ENCODE data around the gene ARG1. TPM values are rescaled to one million over a fixed set of nuclear protein-coding genes. Genes with fewer than 3 reads are reported as not detected.

The ARG1 gene
- total RNA-seq, 1 experiment from 2014 or later, result 0.69 TPM

GRCh38 chr6:131574686-131575085 is 1.7 kb downstream of the ARG1 start:
- no peak for ATAC-seq
- no peak for TF ChIP-seq CTCF (IDR thresholded peaks at IDR 0.05 in 2 of 3, conservative IDR thresholded peaks at IDR 0.05 in 1 of 3; ENCODE audit: borderline replicate concordance in 1 of 3, insufficient read depth in 1 of 3, low read depth in 2 of 3, low read length in 2 of 3)
- no peak for TF ChIP-seq POLR2A (IDR thresholded peaks at IDR 0.05; ENCODE audit: borderline replicate concordance, extremely low read depth, insufficient read depth, insufficient read length)
- no peaks in the 10 kb centered on the region for H3K9me2 ChIP-seq (ENCODE audit: insufficient read depth)
- CTCF ChIA-PET, result no interaction called here
- H3K27ac ChIP-seq (ENCODE audit: low read depth, low read length), result no peak overlapping the region
- H3K4me2 ChIP-seq (ENCODE audit: low read length), result no peak overlapping the region
- RAD21 ChIA-PET (ENCODE audit: low non-redundant PET in 1 of 2, low total read pairs in 2 of 2, uncharacterized antibody in 2 of 2, unreplicated experiment in 2 of 2), result no interaction called here
- no peaks in the 10 kb centered on the region for H3K4me1 ChIP-seq (ENCODE audit: control insufficient read depth in 1 of 2, insufficient read depth in 2 of 2, low read length in 2 of 2)
- DNase-seq (ENCODE audit: low read depth, low spot score), result no peak
- no peaks in the 10 kb centered on the region for H3K27me3 ChIP-seq (ENCODE audit: insufficient read depth, low read length)
- H3K79me2 ChIP-seq (ENCODE audit: insufficient read depth, low read length), result no peaks in the 10 kb centered on the region
- POLR2A ChIA-PET, result no interaction called here
- H3K4me3 ChIP-seq (replicated peaks in 1 of 2; ENCODE audit: low read depth in 1 of 2, low read length in 2 of 2), result no peak overlapping the region
- no peaks in the 10 kb centered on the region for H3K36me3 ChIP-seq (ENCODE audit: control insufficient read depth in 1 of 2, insufficient read depth in 2 of 2, low read length in 2 of 2)
- intact Hi-C loops (cut with micrococcal nuclease), result no loop called here
- no TSS peak for BruUV-seq (replicated peaks)
- H4K20me1 ChIP-seq (ENCODE audit: insufficient read depth), result no peaks in the 10 kb centered on the region; the same call in 1 of the 2 replicates
- no peak overlapping the region for H3K9ac ChIP-seq (ENCODE audit: low read length)
- no peak overlapping the region for H2AFZ ChIP-seq (ENCODE audit: low read depth, low read length, poor library complexity, severe bottlenecking)
- no peaks in the 10 kb centered on the region for H3K9me3 ChIP-seq (ENCODE audit: control insufficient read depth in 1 of 2, insufficient read depth in 1 of 2, low read depth in 1 of 2, low read length in 2 of 2)

GRCh38 chr6:131575834-131576478 is 2.9 kb downstream of the ARG1 start:
- no TSS peak for BruUV-seq (replicated peaks)
- intact Hi-C loops (cut with micrococcal nuclease), result no loop called here
- no peak overlapping the region for H3K4me3 ChIP-seq (replicated peaks in 1 of 2; ENCODE audit: low read depth in 1 of 2, low read length in 2 of 2)
- H3K4me1 ChIP-seq (ENCODE audit: control insufficient read depth in 1 of 2, insufficient read depth in 2 of 2, low read length in 2 of 2), result no peaks in the 10 kb centered on the region
- POLR2A ChIA-PET, result no interaction called here
- no peaks in the 10 kb centered on the region for H3K27me3 ChIP-seq (ENCODE audit: insufficient read depth, low read length)
- H3K36me3 ChIP-seq (ENCODE audit: control insufficient read depth in 1 of 2, insufficient read depth in 2 of 2, low read length in 2 of 2), result no peaks in the 10 kb centered on the region
- no peak overlapping the region for H3K9ac ChIP-seq (ENCODE audit: low read length)
- H3K27ac ChIP-seq (ENCODE audit: low read depth, low read length), result no peak overlapping the region
- H3K4me2 ChIP-seq (ENCODE audit: low read length), result no peak overlapping the region
- DNase-seq (ENCODE audit: low read depth, low spot score) (no peak), ATAC-seq (no peak)
- H3K79me2 ChIP-seq (ENCODE audit: insufficient read depth, low read length), result no peaks in the 10 kb centered on the region
- no peaks in the 10 kb centered on the region; the same call in 1 of the 2 replicates for H4K20me1 ChIP-seq (ENCODE audit: insufficient read depth)
- no peak overlapping the region for H2AFZ ChIP-seq (ENCODE audit: low read depth, low read length, poor library complexity, severe bottlenecking)
- H3K9me2 ChIP-seq (ENCODE audit: insufficient read depth), result no peaks in the 10 kb centered on the region
- no peaks in the 10 kb centered on the region for H3K9me3 ChIP-seq (ENCODE audit: control insufficient read depth in 1 of 2, insufficient read depth in 1 of 2, low read depth in 1 of 2, low read length in 2 of 2)
- RAD21 ChIA-PET (ENCODE audit: low non-redundant PET in 1 of 2, low total read pairs in 2 of 2, uncharacterized antibody in 2 of 2, unreplicated experiment in 2 of 2), result no interaction called here
- CTCF ChIA-PET, result no interaction called here
- TF ChIP-seq JUND (IDR thresholded peaks at IDR 0.05) (no peak), CBX3 (IDR thresholded peaks at IDR 0.05; ENCODE audit: low read depth) (no peak), ATF3 (IDR thresholded peaks at IDR 0.05) (no peak), RAD21 (IDR thresholded peaks at IDR 0.05; ENCODE audit: low read depth) (no peak), CTCF (IDR thresholded peaks at IDR 0.05 in 2 of 3, conservative IDR thresholded peaks at IDR 0.05 in 1 of 3; ENCODE audit: borderline replicate concordance in 1 of 3, insufficient read depth in 1 of 3, low read depth in 2 of 3, low read length in 2 of 3) (no peak), REST (IDR thresholded peaks at IDR 0.05; ENCODE audit: low read depth) (no peak), ZNF274 (IDR thresholded peaks at IDR 0.05; ENCODE audit: low read depth, low read length) (no peak), CEBPB (IDR thresholded peaks at IDR 0.05; ENCODE audit: low read depth) (no peak), POLR2A (IDR thresholded peaks at IDR 0.05; ENCODE audit: borderline replicate concordance, extremely low read depth, insufficient read depth, insufficient read length) (no peak), TCF7L2 (IDR thresholded peaks at IDR 0.05; ENCODE audit: borderline replicate concordance, extremely low read depth, insufficient read depth, insufficient read length) (no peak), ELF1 (IDR thresholded peaks at IDR 0.05; ENCODE audit: borderline replicate concordance, low read depth) (no peak)
